Kidney epithelial cell (primary cell): ENCODE results near the gene SORCS2. TPM values are rescaled to one million over a fixed set of nuclear protein-coding genes. Genes with fewer than 3 reads are reported as not detected.

Source experiments
- DNase-seq: peaks from one replicate; pipeline ENCODE4 v3.0.0-alpha.2; 2010; ENCODE audit warnings: low read depth
- H3K27me3 ChIP-seq: 2 replicates; pipeline ENCODE4 v1.6.0; 2011; ENCODE audit warnings: low read length; ENCODE audit not compliant: control insufficient read depth, insufficient read depth
- H3K36me3 ChIP-seq: 2 replicates; pipeline ENCODE4 v1.5.1; 2011; ENCODE audit warnings: low read length; ENCODE audit not compliant: control insufficient read depth, insufficient read depth
- H3K4me3 ChIP-seq: 2 replicates; pipeline ENCODE4 v1.5.1; 2011; ENCODE audit warnings: low read depth, mild to moderate bottlenecking, control low read depth, low read length
- CTCF ChIP-seq: IDR thresholded peaks from 2 replicates; pipeline ENCODE4 v1.5.1; 2011; ENCODE audit warnings: mild to moderate bottlenecking, moderate library complexity, low read length, control low read depth, inconsistent platforms; ENCODE audit not compliant: insufficient read depth, poor library complexity, severe bottlenecking
- total RNA-seq: library from RNA; depleted of rRNA; stranded (reverse); fragments of >200 nt; gene quantifications from 2 replicates; pipeline ENCODE4 v1.2.3, GENCODE V29; 2015

SORCS2 gene
- total RNA-seq, 1 donor from 2014 or later, result 1.4 TPM

- no peak overlapping the region for H3K4me3 ChIP-seq
- DNase-seq, result no peak
- peaks cover 37% of the 10 kb centered on the region for H3K27me3 ChIP-seq
- no peaks in the 10 kb centered on the region for H3K36me3 ChIP-seq
- TF ChIP-seq CTCF, result no peak
Measured at GRCh38 chr4:7195546-7196287, 3.4 kb downstream of the SORCS2 start.

GRCh38 chr4:7196288-7196651 is 3.9 kb downstream of the SORCS2 start:
- no peak for DNase-seq
- TF ChIP-seq CTCF, result no peak
- Histone ChIP-seq H3K4me3 (no peak overlapping the region), H3K27me3 (peaks cover 33% of the 10 kb centered on the region), H3K36me3 (no peaks in the 10 kb centered on the region)

- H3K4me3 ChIP-seq, result no peak overlapping the region
- TF ChIP-seq CTCF, result no peak
- DNase-seq, result no peak
- peaks cover 28% of the 10 kb centered on the region for H3K27me3 ChIP-seq
- H3K36me3 ChIP-seq, result no peaks in the 10 kb centered on the region
Measured at GRCh38 chr4:7196736-7197135, 4.4 kb downstream of the SORCS2 start.

GRCh38 chr4:7197910-7198309 is 5.6 kb downstream of the SORCS2 start:
- Histone ChIP-seq H3K36me3 (no peaks in the 10 kb centered on the region), H3K4me3 (no peak overlapping the region), H3K27me3 (peaks cover 25% of the 10 kb centered on the region)
- no peak for DNase-seq
- no peak for TF ChIP-seq CTCF

- H3K36me3 ChIP-seq, result no peaks in the 10 kb centered on the region
- H3K27me3 ChIP-seq, result peaks cover 18% of the 10 kb centered on the region
- no peak for TF ChIP-seq CTCF
- no peak for DNase-seq
- H3K4me3 ChIP-seq, result no peak overlapping the region
Measured at GRCh38 chr4:7198440-7199128, 6.2 kb downstream of the SORCS2 start.
